AG08396 (cell line): ENCODE results near the gene FAR1.

Experiments used
- DNase-seq: peaks from one replicate; pipeline ENCODE4 v3.0.0; 2012; ENCODE audit warnings: low spot score, mixed read lengths

FAR1 gene

DNA sequence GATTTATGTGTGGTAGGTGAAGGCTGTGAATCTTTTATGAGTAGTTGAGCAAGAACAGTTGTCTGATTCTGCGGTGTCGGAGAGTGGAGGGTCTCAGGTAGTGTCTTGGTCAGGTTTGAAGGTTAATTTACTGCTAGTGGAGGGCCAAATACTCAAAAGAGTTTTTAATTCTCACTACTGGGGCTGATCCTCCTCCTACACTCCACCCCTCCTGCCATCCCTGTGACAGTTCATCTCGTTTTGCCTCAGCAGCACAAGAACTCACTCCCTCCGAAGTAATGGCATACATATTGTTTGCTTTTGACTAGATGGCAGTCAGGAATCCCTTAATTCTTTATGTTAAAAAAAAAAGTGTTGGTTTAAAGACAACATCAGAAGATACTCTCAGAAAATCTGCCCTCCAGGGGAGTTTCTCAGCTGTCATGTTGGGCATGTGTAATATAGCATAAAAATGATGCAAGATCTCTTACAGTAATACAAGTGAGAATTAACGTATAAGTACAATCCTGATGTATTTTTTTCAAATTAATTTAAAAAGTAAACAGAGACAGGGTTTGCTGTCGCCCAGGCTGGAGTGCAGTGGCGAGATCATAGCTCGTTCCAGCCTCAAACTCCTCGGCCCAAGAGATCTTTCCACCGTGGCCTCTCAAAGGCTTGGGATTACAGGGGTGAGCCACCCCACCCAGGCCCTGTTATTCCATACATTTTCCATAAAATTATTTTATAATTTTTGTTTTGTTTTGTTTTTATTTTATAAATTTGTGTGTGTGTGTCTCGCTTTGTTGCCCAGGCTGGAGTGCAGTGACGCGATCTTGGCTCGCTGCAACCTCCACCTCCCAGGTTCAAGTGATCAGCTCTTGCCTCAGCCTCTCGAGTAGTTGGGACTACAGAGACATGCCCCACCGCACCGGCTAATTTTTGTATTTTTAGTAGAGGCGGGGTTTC is 1.3 kb downstream of the FAR1 start:
- DNase-seq: no peak

DNA sequence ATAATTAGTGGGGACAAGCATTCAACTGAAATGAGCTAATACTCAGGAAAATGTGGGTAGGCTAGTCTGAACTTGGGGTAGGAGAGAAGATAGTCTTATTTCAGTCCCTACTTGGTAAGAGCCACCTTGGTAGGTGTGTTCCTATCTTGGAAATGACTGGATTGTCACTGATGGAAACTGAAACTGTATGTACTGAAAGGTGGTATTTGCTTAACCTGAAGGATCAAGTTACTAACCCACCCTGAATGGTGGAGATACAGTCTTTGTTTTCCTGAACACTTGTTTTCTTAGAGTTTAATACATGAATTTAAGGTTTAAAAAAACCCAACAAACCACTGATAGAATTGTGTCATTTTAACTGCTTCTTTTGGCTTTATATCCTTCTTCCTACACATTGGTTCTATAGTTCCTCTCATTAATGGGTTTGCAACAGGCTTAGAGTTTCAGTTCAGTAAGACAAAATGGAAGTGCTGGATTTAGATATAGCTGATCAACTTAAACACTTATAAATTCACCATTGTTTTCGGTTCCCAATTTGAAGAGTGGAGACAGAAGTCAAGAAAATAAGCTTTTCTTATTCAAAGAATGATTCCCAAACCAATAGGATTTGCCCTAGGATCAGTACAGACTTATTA is 4.2 kb downstream of the FAR1 start:
- DNase-seq: no peak

GRCh38 chr11:13674799-13675509 is 6.5 kb downstream of the FAR1 start:
- no peak for DNase-seq

DNA sequence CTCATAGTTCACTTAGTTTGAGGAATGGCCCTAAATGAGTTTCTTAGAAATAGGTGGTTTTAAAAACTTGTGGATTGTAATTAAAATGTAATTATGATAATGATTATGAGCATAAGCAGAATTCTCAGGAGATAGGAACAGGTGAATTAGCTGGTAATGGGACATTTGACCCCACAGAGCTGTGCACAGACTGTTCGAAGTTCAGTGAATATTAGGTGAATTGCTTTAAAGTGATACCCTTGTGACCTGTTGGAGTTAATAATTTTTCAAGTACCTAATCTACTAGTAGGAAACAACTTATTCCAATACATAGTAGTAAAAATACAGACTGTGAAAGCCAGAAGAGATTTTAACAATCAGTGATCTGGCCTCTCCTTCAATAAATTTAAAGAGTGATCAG is 8.1 kb downstream of the FAR1 start:
- no peak for DNase-seq

DNA sequence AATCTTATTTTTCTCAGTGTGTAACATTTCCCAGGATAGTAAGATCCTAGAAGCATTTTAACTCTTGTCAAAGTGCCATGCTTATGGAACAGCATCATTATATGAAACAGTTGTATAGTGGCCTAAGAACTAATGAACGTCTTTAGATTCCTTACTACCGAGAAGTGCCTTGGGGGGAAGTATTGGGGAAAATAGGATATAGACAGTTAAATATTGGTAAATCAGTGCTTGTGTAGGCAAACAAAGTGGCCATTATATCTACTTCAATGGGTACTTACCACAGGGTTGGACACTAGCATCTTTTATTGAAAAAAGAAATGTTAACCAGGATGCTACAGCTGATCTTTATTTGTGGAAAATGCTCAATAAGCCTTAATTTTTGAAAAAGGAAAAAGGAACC is 11.3 kb downstream of the FAR1 start:
- DNase-seq: no peak

- DNase-seq: no peak
These were observed 12.2 kb downstream of the FAR1 start for GRCh38 chr11:13680501-13681264.

DNA sequence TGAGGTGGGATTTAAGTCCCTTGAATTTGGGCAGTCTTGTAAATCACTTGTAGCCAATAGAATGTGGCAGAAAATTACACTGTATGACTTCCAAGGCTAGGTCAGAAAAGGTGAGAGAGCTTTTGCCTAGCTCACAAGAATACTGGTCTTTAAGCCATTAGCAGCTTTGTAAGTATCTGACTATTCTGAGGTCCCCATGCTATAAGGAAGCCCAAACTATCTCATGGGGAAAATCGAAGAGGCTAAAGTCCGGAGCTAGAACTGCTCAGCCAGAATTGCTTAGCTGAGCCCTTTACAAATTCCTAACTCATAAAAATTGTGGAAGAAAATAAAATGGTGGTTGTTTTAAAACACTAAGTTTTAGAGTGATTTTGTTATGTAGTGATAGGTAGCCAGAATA is 13.0 kb downstream of the FAR1 start:
- no peak for DNase-seq

DNA sequence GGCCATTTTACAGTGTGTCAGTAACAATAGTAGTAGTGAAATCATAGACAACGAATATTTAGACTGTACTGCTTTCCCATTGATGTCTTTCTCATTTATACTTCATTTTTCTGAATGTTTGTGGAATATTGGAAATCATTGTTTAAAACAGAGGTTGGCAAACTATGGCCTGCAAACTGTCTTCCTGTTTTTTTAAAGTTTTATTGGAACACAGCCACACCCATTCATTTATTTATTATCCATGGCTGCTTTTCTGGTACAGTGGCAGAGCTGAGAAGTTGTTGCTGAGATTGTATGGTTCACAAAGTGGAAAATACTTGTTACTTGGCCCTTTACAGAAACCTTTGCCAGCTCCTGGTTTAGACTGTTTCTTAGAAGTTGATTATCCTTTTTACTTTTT is 13.7 kb downstream of the FAR1 start:
- no peak for DNase-seq

- no peak for DNase-seq
These were observed 17.1 kb downstream of the FAR1 start for GRCh38 chr11:13685461-13686108.

DNA sequence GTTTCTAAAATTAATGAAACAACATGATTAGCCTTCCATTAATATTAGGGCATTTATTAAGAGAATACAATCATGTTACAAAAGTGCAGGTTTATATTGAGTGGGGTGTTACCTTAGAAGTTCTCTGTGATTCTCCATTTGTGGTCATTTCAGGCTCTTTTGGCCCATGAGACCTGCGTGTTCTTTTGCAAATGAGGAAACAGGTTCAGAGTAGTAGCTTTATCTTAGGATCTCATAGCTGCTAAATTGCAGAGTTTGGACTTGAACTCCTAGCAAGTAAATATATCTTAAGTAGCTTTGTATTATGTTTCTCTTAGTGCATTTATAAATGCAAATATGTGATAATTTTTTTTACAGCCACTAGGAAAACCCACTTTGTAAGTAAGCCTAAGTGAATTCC is 18.3 kb downstream of the FAR1 start:
- DNase-seq: no peak

DNA sequence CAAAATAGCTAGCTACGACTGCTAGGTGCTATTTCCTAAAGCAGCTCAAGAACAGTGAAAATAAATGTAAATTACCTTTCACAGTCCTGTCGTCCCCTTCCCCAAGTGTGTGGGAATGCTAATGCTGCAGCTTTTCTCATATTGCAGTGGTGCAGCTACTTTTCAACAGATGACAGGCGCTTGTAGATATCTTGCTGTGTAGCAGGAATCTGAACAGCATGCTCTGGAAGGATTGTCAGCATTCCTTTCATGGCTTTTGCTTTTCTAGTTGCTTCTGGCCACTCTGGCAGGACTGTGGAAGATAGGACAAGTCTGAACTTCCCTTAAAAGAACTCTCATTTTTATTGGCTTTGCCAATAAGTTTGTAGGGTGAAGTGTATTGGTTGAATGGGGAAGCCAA is 18.8 kb downstream of the FAR1 start:
- no peak for DNase-seq

DNA sequence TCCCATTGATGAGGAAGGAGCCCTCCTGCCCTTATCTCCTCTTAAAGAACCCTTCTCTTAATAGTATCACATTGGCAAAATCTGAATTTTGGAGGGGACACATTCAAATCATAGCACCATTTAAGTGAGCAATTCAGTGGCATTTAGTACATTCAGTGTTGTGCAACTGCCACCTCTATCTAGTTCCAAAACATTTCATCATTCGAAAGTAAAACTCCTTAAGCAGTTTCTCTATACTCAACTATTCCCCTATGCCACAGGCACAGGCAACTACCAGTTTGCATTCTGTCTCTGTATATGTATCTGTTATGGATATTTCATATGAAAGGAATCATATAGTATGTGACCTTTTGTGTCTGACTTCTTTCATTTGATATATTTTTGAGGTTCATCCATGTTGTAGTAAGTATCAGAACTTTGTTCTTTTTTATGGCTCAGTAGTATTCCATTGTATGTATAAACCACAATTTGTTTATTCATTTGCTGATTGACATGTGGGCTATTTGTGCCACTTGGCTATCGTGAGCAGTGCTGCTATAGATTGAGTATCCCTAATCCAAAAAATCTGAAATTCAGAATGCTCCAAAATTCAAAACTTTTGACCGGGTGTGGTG is 22.9 kb downstream of the FAR1 start:
- DNase-seq: no peak

- no peak for DNase-seq
These were observed 23.7 kb downstream of the FAR1 start for GRCh38 chr11:13692172-13692571.

GRCh38 chr11:13694115-13694514 is 25.6 kb downstream of the FAR1 start:
- DNase-seq: no peak

GRCh38 chr11:13695886-13696285 is 27.4 kb downstream of the FAR1 start:
- DNase-seq: no peak

GRCh38 chr11:13697710-13698109 is 29.2 kb downstream of the FAR1 start:
- no peak for DNase-seq

DNA sequence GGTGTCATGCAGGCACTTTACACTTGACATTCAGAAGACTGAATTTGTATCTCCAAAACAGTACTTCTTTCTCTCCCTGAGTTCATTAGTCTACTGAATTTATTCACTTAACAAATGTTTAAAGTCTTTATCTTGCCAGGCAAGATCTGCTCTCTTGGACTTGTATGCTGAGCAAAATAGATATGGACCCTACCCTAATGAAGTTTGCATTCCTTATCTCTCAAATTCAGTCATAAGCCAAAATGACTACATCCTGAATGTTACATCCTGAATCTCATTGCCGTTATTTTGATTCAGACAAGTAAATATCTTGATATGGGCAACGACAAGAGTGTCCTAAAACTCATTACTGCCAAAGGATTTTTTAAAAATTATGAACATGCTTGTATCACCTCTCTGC is 29.7 kb downstream of the FAR1 start:
- no peak for DNase-seq

DNA sequence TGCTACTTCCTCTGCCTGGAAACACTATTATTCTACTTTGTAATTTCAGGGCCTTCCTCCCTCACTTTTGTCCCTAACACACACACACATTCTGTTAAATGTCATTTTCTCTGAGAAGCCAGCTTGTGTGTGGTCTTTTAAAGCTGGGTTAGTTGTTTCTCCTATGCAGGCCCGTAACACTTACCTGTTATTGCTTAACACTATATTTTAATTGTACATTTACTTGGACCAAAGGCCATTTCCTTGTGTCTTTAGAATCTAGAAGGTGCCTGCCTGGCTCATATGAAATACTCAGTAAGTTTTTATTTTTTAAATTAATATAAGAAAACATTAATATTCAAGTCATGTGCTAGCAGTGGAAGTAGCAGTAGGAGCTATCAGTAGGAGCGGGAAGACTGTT is 30.6 kb downstream of the FAR1 start:
- DNase-seq: no peak

DNA sequence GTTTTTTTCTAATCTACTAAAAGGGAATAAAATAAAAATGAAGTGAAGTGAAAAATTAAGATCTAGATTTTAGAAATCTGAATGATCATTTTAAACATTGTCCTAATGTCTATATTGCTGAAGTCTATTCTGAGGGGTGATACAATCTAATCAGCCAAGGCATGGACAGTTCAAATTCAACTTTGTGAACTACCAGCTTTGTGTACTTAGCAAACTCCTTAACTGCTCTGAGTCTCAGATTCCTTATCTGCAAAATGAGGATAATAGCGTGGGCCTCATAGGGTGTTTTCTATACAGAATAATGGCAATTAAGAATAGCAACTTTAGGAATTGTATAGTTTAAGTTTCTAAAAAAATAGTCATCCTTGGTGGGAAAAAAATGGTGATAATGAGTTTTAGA is 31.4 kb downstream of the FAR1 start:
- DNase-seq: no peak

GRCh38 chr11:13701506-13701905 is 33.0 kb downstream of the FAR1 start:
- DNase-seq: no peak

DNA sequence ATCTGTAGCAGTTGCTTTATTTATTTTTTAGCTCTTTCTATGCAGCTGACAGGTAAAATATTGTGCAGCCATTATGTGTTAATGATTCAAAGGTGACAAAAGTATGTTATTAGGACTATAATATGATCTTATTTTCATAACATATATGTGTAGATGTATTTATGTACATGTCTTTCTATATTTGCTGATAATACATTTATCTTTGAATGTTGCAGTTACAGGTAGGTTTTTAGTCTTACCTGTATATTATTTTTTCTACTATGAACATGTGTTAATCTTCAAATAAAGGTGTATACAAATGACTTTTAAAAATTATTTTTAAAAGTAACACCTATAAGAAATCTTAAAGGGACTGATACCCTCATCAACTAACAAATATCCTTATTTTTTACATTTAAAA is 33.6 kb downstream of the FAR1 start:
- no peak for DNase-seq
